IMR-90 (cell line): ENCODE results near the gene SS18L1. TPM values are rescaled to one million over a fixed set of nuclear protein-coding genes. Genes with fewer than 3 reads are reported as not detected.
A peak's percentile ranks its signal among the peaks of the same experiment; 100 is the strongest.

Source experiments
- ATAC-seq: fragments of 200-7000 bp; cut with Tn5 transposase; 2 replicates; pipeline ENCODE4 v1.9.1; 2020; ENCODE audit warnings: low read depth, mild to moderate bottlenecking, moderate library complexity
- BruUV-seq: library from RNA; stranded (reverse); fragments of 400-500 nt; replicated peaks from 2 replicates; lab custom pipeline; 2021; lab: Mats Ljungman, UMichigan
- CTCF ChIA-PET: fragments of 300-600 bp; formaldehyde crosslinking; extraction: SDS; loops from one replicate; lab custom pipeline; 2021; ENCODE audit warnings: antibody characterized with exemption; lab: Yijun Ruan, JAX
- POLR2A ChIA-PET: fragments of 300-600 bp; sonication (Branson Sonifier 250); formaldehyde crosslinking; loops from one replicate; lab custom pipeline; 2022; ENCODE audit warnings: antibody characterized with exemption; ENCODE audit not compliant: unreplicated experiment; lab: Charles Lee
- DNase-seq: peaks from one replicate; pipeline ENCODE4 v3.0.0; 2013
- H2AFZ ChIP-seq: replicated peaks from 2 replicates; pipeline ENCODE3; 2013; ENCODE audit warnings: low read length, mild to moderate bottlenecking; ENCODE audit not compliant: poor library complexity
- H2AK5ac ChIP-seq: 2 replicates; pipeline ENCODE4 v1.6.1; 2013; ENCODE audit warnings: low read depth, low read length, inconsistent platforms
- H2AK9ac ChIP-seq: replicated peaks from 2 replicates; pipeline ENCODE3; 2013; ENCODE audit warnings: mild to moderate bottlenecking, low read depth, low read length, moderate library complexity; ENCODE audit not compliant: poor library complexity
- H2BK120ac ChIP-seq: 2 replicates; pipeline ENCODE4 v1.6.1; 2013; ENCODE audit warnings: low read depth, low read length, inconsistent platforms
- H2BK15ac ChIP-seq: 3 replicates; pipeline ENCODE4 v1.6.1; 2013; ENCODE audit warnings: low read depth, low read length, inconsistent platforms
- H2BK20ac ChIP-seq: 2 replicates; pipeline ENCODE4 v1.6.1; 2013; ENCODE audit warnings: low read depth, mild to moderate bottlenecking, inconsistent platforms, low read length, moderate library complexity
- H2BK5ac ChIP-seq: 2 replicates; pipeline ENCODE4 v1.6.1; 2013; ENCODE audit warnings: mild to moderate bottlenecking, low read depth, low read length, inconsistent platforms; ENCODE audit not compliant: poor library complexity, severe bottlenecking
- H3K14ac ChIP-seq: replicated peaks from 2 replicates; pipeline ENCODE4 v1.6.1; 2013; ENCODE audit warnings: low read depth, low read length, inconsistent platforms
- H3K18ac ChIP-seq: 2 replicates; pipeline ENCODE4 v1.6.1; 2013; ENCODE audit warnings: low read depth, low read length, control low read depth
- H3K23ac ChIP-seq: 2 replicates; pipeline ENCODE4 v1.6.1; 2013; ENCODE audit warnings: low read depth, low read length, inconsistent platforms
- H3K27ac ChIP-seq: 2 replicates; pipeline ENCODE4 v1.5.1; 2013; ENCODE audit warnings: mild to moderate bottlenecking, control low read depth, low read length; ENCODE audit not compliant: insufficient read depth
- H3K27me3 ChIP-seq: 2 replicates; pipeline ENCODE4 v1.6.1; 2013; ENCODE audit warnings: low read length; ENCODE audit not compliant: control insufficient read depth, insufficient read depth
- H3K36me3 ChIP-seq: 2 replicates; pipeline ENCODE4 v1.6.1; 2013; ENCODE audit warnings: low read length, mixed read lengths; ENCODE audit not compliant: control insufficient read depth, insufficient read depth
- H3K4ac ChIP-seq: 2 replicates; pipeline ENCODE4 v1.6.1; 2013; ENCODE audit warnings: low read depth, low read length, inconsistent platforms
- H3K4me1 ChIP-seq: 2 replicates; pipeline ENCODE4 v1.6.1; 2013; ENCODE audit warnings: low read length, mixed read lengths; ENCODE audit not compliant: control insufficient read depth, insufficient read depth
- H3K4me2 ChIP-seq: 2 replicates; pipeline ENCODE4 v1.6.1; 2013; ENCODE audit warnings: low read depth, mild to moderate bottlenecking, control low read depth, low read length, moderate library complexity
- H3K4me3 ChIP-seq: 2 replicates; pipeline ENCODE4 v1.5.1; 2013; ENCODE audit warnings: low read depth, mild to moderate bottlenecking, control low read depth, low read length, moderate library complexity; ENCODE audit not compliant: insufficient read depth
- H3K56ac ChIP-seq: 2 replicates; pipeline ENCODE4 v1.6.1; 2013; ENCODE audit warnings: low read length, inconsistent platforms; ENCODE audit not compliant: insufficient read depth; ENCODE audit errors: extremely low read depth
- H3K79me1 ChIP-seq, 2 experiments: 2 replicates each; pipeline ENCODE4 v1.6.1; 2013; ENCODE audit warnings: low read length in 2 of 2, inconsistent platforms in 1 of 2, low read depth in 1 of 2
- H3K9ac ChIP-seq: 2 replicates; pipeline ENCODE4 v1.6.1; 2013; ENCODE audit warnings: low read depth, low read length, control low read depth
- H3K9me1 ChIP-seq: 2 replicates; pipeline ENCODE4 v1.6.1; 2013; ENCODE audit warnings: low read length, inconsistent platforms; ENCODE audit not compliant: insufficient read depth
- H3K9me3 ChIP-seq: 2 replicates; pipeline ENCODE4 v1.6.1; 2013; ENCODE audit warnings: low read length; ENCODE audit not compliant: control insufficient read depth, insufficient read depth
- H4K20me1 ChIP-seq: 2 replicates; pipeline ENCODE4 v1.6.1; 2013; ENCODE audit warnings: low read length, inconsistent platforms; ENCODE audit not compliant: insufficient read depth
- H4K5ac ChIP-seq: 2 replicates; pipeline ENCODE4 v1.6.1; 2013; ENCODE audit warnings: mild to moderate bottlenecking, low read depth, low read length, control low read depth
- H4K8ac ChIP-seq, 2 experiments: 2 replicates each; pipeline ENCODE4 v1.6.1; 2013; ENCODE audit warnings: low read depth in 2 of 2, low read length in 2 of 2, control low read depth in 1 of 2, inconsistent platforms in 1 of 2
- H4K91ac ChIP-seq: 2 replicates; pipeline ENCODE4 v1.6.1; 2013; ENCODE audit warnings: low read depth, low read length, inconsistent platforms; ENCODE audit not compliant: insufficient read depth
- BHLHE40 ChIP-seq: fragments of 150-350 bp; IDR thresholded peaks from 2 replicates; pipeline ENCODE4 v1.6.1; 2016; ENCODE audit warnings: mild to moderate bottlenecking, low read depth, low read length
- CEBPB ChIP-seq: IDR thresholded peaks from 2 replicates; pipeline ENCODE4 v1.6.1; 2012; ENCODE audit warnings: low read depth, low read length, improper control_type of control experiment
- CTCF ChIP-seq: conservative IDR thresholded peaks from 2 replicates; pipeline ENCODE4 v1.5.1; 2012; ENCODE audit warnings: mild to moderate bottlenecking, low read depth, low read length, improper control_type of control experiment
- ELK1 ChIP-seq: fragments of 150-350 bp; IDR thresholded peaks from 2 replicates; pipeline ENCODE4 v1.6.1; 2016; ENCODE audit warnings: low read depth, mild to moderate bottlenecking, low read length, moderate library complexity, borderline replicate concordance
- MXI1 ChIP-seq: IDR thresholded peaks from 2 replicates; pipeline ENCODE4 v1.6.1; 2012; ENCODE audit warnings: low read depth, mild to moderate bottlenecking, low read length, moderate library complexity, borderline replicate concordance
- RAD21 ChIP-seq: IDR thresholded peaks from 2 replicates; pipeline ENCODE4 v1.6.1; 2012; ENCODE audit warnings: low read length, improper control_type of control experiment
- USF2 ChIP-seq: fragments of 150-350 bp; IDR thresholded peaks from 2 replicates; pipeline ENCODE4 v1.6.1; 2017; ENCODE audit warnings: mild to moderate bottlenecking, antibody characterized with exemption, low read length, low read depth
- WGBS, 2 experiments: methylation state at CpG; one replicate each; pipeline versions ENCODE4 v1.1.5 to v1.1.7; 2013; ENCODE audit warnings: missing lambda C conversion rate in 2 of 2; ENCODE audit not compliant: insufficient read length in 1 of 2; ENCODE audit errors: extremely low coverage in 2 of 2; 5-methylcytosine and 5-hydroxymethylcytosine counted together
- dilution Hi-C: fragments of 300-500 bp; cut with HindIII; formaldehyde crosslinking; loops from one replicate; pipeline ENCODE4 v1.14.3; 2018; ENCODE audit warnings: low sequenced_read_pairs; ENCODE audit not compliant: unreplicated experiment
- in situ Hi-C: fragments of 300-500 bp; cut with MboI; formaldehyde crosslinking; loops from 3 replicates; pipeline ENCODE4 v1.14.3; 2019; ENCODE audit warnings: low sequenced_read_pairs, inconsistent platforms, mixed read lengths
- intact Hi-C: fragments of 100-400 bp; cut with micrococcal nuclease; formaldehyde crosslinking; loops from 2 replicates; pipeline ENCODE4 v1.10.0; 2022
- polyA plus RNA-seq, 3 experiments: library from polyadenylated mRNA; depleted of rRNA; stranded (reverse); fragments of >200 nt; gene quantifications; 2 replicates each; pipeline ENCODE4 v1.2.3, GENCODE V29; 2012; ENCODE audit warnings: low replicate concordance in 1 of 3
- total RNA-seq: library from RNA; depleted of rRNA; stranded (reverse); fragments of >200 nt; gene quantifications from 2 replicates; pipeline ENCODE4 v1.2.3, GENCODE V29; 2012

SS18L1 gene
- total and polyA plus RNA-seq, 2 of the 4 experiments (the other 2 are of a cell fraction) = 8.1 to 12.2 TPM

GRCh38 chr20:62202676-62203377 lies 59.3 kb downstream of the SS18L1 start:
- intact Hi-C loops (no loop called here), in situ Hi-C loops (no loop called here), dilution Hi-C loops (no loop called here)
- Histone ChIP-seq H2BK15ac (no peak overlapping the region), H3K79me1 (no peaks in the 10 kb centered on the region; a peak in 2 of 4 replicates), H2BK5ac (no peak overlapping the region), H3K27ac (no peak overlapping the region), H2AK5ac (no peak overlapping the region), H4K20me1 (peaks cover 4% of the 10 kb centered on the region; the same call in 1 of the 2 replicates), H3K9me3 (no peaks in the 10 kb centered on the region), H4K8ac (no peak overlapping the region), H3K4me2 (no peak overlapping the region), H3K23ac (no peak overlapping the region), H3K9ac (no peak overlapping the region), H2AFZ (no peak overlapping the region), H2BK20ac (no peak overlapping the region), H3K27me3 (no peaks in the 10 kb centered on the region), H3K4me1 (no peaks in the 10 kb centered on the region), H3K4ac (no peak overlapping the region), H3K56ac (no peak overlapping the region), H3K4me3 (no peak overlapping the region), H3K9me1 (no peaks in the 10 kb centered on the region; the same call in 1 of the 2 replicates), H3K36me3 (peaks cover 38% of the 10 kb centered on the region), H3K18ac (no peak overlapping the region), H2AK9ac (no peak overlapping the region), H3K14ac (no peak overlapping the region), H4K5ac (no peak overlapping the region), H4K91ac (no peak overlapping the region), H2BK120ac (no peak overlapping the region)
- no peak for DNase-seq
- CTCF ChIA-PET = no interaction called here
- POLR2A ChIA-PET = interaction anchor here (0.6 kb wide), 1 partner anchor 18 kb away, joined by 3 read pairs; no protein-coding TSS in a partner anchor
- ATAC-seq = no peak
- TSS peak; percentile 66 for BruUV-seq
- WGBS, 2 experiments = 85% methylated on average over 12 of the region's 23 CpGs; no CpG with 5 or more reads in 1 of the 2 experiments
- TF ChIP-seq CTCF (no peak), MXI1 (no peak), ELK1 (no peak), RAD21 (no peak), CEBPB (no peak), BHLHE40 (no peak), USF2 (no peak)
